ENCODE data around the gene AATF.

AATF gene

DNA sequence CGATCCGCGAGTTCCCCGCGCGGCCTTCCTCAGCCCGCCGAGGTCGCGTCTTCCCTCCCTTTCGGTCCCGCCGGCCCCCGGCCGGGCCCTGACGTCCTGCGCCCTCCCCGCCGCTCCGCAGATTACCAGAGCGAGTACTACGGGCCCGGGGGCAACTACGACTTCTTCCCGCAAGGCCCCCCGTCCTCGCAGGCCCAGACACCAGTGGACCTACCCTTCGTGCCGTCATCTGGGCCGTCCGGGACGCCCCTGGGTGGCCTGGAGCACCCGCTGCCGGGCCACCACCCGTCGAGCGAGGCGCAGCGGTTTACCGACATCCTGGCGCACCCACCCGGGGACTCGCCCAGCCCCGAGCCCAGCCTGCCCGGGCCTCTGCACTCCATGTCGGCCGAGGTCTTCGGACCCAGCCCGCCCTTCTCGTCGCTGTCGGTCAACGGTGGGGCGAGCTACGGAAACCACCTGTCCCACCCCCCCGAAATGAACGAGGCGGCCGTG lies 6.1 kb upstream of the AATF start:
- DNase-seq = no peak

DNA sequence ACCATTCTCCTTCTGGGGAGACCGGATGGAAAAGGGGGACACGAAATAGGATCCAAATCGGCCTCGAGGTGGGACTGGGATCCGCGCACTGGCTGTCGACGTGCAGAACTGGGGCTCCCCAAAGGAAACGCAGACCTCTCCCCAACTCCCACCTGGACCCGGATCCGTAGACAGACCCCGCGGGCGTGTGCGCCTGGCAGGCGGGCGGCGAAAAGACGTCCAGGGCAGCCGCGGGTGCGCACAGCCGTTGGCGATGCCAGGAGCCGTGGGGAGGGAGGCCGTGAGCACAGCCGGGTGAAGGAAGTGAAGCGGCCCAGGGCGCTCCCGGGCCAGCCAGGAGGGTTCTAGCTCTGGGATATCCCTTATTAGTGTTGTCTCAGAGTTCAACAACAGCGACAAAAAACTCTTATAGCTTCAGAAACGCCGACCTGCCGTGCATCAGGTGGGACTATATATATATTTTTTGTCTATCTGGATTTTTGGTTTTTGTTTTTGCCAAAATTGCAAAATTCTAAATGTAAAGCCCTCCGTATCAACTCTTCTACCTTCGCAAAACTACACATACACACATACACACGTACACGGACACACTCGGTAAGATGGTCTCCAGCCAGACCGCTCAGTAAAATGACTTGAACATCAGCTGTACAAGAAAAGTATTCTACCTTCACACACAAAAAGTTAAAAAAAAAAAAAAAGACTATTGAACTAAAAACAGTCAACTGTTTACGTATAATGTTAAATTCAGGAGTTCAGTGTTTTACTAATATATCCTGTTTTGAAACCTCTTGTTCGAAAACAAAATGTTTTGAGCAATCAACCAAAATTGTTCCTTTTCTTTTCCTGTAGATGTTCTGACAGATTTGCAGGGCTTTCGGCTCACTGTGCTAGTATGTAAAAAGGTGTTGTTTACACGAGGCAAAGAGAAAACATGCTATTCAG lies 5.2 kb upstream of the AATF start:
- peak; percentile 13 for DNase-seq

- no peak for DNase-seq
Measured at GRCh38 chr17:36944553-36944952, 4.2 kb upstream of the AATF start.

DNA sequence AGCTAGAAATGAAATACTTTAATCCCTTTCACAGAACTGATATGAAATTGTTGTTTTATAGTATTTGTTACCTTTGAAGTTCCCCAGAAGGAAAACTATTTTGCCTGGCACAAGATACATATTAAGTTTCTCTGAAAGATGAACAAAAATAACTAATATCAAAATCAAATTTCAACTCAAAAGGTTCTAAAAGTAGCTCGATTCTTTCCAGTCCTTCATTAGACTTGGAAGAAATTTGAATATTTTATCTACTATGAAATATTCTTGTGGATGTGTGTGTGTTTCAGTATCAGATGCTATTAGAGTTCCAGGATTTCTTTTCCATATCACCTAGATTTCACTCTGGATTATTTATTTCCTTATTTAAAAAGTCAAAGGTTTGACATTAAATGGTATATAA lies 3.6 kb upstream of the AATF start:
- no peak for DNase-seq

GRCh38 chr17:36945959-36946725 lies 2.6 kb upstream of the AATF start:
- no peak for DNase-seq

GRCh38 chr17:36946726-36947091 lies 2.0 kb upstream of the AATF start:
- DNase-seq = no peak

GRCh38 chr17:36947922-36948716 lies 635 bp upstream of the AATF start:
- peak; percentile 71 for DNase-seq

DNA sequence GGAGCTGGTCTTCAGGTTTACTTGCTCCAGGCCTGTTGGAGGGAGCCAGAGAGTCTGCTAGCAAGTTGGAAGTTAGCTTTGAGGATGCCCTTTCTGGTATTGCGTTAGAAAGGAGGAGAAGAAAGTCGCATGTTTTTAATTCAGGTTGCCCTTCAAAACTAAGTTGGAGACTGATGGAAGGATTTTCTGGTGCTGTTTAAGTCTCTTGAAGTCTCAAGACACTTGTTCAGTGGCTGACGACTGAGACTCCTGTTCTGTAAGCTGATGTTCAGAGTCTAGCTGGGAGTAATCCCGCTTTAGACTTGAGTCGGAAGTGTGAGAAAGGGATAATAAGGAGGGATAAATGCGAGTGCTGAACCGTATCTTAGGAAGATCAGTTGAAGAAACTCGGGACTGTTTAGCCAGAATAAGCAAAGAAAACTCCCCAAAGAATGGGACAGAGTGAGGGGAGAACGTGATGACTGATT lies 740 bp downstream of the AATF start:
- DNase-seq = no peak

GRCh38 chr17:36950027-36950426 lies 1.3 kb downstream of the AATF start:
- DNase-seq = no peak

DNA sequence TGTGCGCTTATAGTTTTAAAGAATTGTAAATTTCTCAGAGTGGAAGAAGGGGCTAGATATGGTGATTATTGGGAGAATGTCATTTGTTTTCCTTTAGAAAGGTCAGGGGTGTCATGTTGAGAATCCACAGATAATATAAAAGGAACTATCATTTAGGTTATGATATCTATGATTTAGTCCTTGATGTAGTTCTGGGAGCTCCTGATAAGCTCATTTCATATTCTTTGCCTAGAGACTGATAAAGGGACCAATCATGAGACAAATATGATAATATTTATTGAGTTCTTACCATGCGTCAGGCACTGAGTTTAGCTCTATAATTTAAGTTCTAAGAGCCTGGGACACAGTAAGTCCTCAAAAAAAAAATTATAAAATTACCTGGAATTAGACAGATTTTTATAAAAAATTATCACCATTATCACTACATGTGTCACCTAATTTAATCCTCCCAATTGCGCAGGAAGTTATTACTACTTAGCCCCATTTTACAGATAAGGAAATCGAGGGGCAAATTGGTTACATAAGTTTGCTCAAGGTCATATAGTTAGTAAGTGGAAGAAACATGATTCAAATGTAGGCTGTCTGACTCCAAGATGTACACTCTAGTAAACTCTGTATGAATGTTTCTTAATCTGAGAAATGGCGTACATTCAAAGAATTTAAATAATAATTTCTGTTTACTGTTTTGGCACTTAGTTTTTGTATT lies 2.5 kb downstream of the AATF start:
- DNase-seq = no peak

DNA sequence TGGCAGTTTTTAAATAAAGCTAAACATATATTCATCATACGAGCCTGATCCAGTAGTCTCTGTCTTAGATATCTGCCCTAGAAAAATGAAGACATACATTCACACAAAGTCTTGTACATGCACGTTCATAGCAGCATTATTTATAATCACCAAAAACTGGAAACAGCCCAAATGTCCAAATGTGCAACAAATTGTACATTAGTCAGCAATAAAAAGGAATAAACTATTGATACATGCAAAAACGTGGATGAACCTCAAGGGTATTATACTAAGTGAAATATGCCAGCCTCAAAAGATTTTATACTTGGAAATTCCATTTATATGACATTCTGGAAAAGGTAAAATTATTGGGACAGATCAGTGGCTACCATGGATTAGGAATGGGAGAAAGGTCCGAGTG lies 22.8 kb downstream of the AATF start:
- DNase-seq = no peak

- no peak for DNase-seq
Measured at GRCh38 chr17:36972186-36972700, 23.5 kb downstream of the AATF start.

GRCh38 chr17:36972905-36973304 lies 24.2 kb downstream of the AATF start:
- DNase-seq = no peak

- no peak for DNase-seq
Measured at GRCh38 chr17:36975922-36976515, 27.3 kb downstream of the AATF start.

GRCh38 chr17:36977066-36977465 lies 28.3 kb downstream of the AATF start:
- DNase-seq = no peak

- DNase-seq = no peak
Measured at GRCh38 chr17:36977568-36977967, 28.8 kb downstream of the AATF start.

- no peak for DNase-seq
Measured at GRCh38 chr17:36978810-36979564, 30.2 kb downstream of the AATF start.

GRCh38 chr17:36979565-36979941 lies 30.8 kb downstream of the AATF start:
- DNase-seq = no peak

DNA sequence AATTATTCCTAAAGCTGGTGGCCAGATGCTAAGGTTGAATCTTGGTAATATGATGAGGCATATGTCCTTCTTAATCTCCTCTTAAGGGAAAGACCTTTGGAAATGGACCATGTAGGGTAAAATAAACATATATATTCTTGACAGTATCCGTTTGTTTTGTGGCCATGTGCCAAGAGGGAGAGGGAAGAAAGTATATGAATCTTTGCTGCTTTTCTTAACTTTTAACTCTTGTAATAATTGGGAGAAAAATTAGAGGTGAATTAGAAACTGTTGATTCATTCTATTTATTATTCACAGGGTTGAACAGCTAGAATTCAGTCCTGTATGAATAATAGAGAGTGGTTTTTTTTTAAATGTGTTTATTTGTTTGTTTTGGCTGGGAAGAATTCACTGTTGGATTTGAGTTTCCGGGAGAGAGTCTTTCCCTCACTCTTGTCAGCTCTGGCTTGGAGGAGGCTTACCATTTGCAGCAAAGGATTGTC lies 31.6 kb downstream of the AATF start:
- DNase-seq = no peak

GRCh38 chr17:36983618-36984017 lies 34.9 kb downstream of the AATF start:
- DNase-seq = no peak

DNA sequence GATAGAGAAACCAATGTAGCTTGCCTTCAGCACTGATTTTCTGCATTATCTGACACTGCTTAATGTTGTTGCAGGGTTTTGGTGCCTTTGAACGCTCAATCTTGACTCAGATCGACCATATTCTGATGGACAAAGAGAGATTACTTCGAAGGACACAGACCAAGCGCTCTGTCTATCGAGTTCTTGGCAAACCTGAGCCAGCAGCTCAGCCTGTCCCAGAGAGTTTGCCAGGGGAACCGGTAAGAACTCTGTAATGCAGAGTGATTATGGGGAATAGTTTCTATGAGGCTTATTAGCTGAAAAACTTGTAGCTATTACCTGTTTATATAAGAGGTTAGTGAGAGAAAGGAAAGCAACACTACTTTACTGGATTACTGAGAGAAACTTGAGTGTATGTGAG lies 40.4 kb downstream of the AATF start:
- DNase-seq = no peak

All from NCI-H510A treated with DMSO at 0.1 percent for 48 hours (cell line).